NT2/D1 (cell line): ENCODE data around the gene CCDC88C.

Experiments
- YY1 ChIP-seq: IDR thresholded peaks from 2 replicates; pipeline ENCODE4 v1.6.1; 2011; ENCODE audit not compliant: insufficient read length, insufficient read depth
- ZNF274 ChIP-seq: IDR thresholded peaks from 2 replicates; pipeline ENCODE4 v1.6.1; 2011; ENCODE audit warnings: mild to moderate bottlenecking, low read depth, low read length

DNA sequence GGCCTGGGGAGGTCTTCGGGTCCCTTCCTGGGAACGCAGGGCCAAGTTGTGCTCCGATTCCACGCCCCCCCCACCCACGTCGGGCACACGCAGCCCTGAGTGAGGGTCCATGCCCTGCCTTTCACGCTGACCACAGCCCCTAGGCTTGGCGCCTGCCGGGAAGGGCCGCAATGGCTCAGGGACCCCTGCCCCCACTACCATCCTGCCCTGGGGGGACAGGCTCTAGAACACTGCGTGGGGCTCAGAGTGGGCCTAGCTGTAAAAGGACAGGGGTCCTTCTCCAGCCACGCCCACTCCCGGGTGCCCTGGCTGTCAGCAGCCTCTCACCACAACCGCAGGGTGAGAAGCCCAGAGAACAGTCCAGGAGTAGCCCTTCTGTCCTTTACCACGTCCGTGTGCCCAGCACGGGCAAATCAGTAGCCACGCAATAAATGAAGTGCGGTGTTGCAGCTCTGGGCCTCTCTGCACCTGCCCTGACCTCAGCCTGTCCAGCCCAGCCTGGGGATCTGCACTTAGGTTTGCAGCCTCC lies 163.8 kb downstream of the CCDC88C start:
- TF ChIP-seq YY1 (no peak), ZNF274 (no peak)
